HG03565 (cell line): ENCODE data around the gene KCNN3.

Experiments used
- ATAC-seq: cut with Tn5 transposase; IDR thresholded peaks from one replicate; pipeline ENCODE4 v1.9.1; 2021; ENCODE audit warnings: mild to moderate bottlenecking, moderate library complexity; ENCODE audit not compliant: unreplicated experiment

KCNN3 gene

DNA sequence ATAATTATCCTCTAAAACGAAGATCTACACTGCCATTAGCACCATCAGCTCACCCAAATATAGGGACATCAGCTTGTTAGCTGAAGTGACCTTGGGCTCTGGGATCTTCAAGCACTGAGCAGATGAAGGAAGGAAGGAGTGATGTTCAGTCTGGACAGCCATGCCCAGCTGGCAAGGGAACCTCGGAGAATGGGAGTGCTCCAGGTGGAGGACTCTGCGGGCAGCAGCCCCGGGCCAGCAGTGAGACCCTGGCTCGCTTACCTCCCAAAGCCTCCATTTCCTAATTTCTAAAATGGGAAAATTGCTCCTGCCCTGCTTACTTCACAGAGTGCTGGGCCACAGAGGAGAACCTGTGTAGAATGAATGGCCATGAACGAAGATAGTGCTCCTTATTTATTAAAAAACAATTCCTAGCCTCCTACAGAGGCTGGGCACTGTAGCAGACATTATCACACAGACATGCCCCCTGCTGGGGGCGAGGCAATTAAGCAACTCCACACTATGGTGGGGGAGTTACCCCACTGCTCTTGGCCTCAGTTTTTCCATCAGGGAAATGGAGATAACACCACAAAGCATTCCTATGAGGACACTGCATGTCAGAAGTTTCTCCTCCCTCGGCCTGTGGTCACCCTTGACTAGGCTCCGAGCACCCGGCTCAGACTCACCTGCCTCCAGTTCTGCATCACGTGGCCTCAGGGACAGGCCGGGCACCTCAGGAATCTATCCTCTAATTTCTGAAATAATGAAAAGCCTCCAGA lies 117.6 kb downstream of the KCNN3 start:
- no peak for ATAC-seq

DNA sequence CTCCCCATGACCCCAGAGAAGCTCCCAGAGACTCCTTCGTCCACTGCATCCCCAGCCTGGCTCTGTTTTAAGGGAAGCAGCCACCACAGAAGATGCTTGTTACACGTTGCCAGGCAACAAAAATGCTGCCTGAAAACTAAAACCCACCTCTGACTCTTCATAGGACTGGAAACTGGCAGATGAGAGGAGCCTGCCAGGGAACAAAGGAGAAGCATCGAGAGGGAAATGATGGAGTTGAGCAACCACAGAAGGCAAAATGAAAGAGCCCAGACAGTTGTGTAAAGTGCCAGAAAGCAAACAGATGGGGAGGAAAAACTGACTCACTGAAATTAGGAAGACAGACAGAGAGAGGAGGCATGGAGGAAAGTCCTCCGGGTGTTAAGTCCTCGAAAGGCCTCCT lies 118.4 kb downstream of the KCNN3 start:
- no peak for ATAC-seq

DNA sequence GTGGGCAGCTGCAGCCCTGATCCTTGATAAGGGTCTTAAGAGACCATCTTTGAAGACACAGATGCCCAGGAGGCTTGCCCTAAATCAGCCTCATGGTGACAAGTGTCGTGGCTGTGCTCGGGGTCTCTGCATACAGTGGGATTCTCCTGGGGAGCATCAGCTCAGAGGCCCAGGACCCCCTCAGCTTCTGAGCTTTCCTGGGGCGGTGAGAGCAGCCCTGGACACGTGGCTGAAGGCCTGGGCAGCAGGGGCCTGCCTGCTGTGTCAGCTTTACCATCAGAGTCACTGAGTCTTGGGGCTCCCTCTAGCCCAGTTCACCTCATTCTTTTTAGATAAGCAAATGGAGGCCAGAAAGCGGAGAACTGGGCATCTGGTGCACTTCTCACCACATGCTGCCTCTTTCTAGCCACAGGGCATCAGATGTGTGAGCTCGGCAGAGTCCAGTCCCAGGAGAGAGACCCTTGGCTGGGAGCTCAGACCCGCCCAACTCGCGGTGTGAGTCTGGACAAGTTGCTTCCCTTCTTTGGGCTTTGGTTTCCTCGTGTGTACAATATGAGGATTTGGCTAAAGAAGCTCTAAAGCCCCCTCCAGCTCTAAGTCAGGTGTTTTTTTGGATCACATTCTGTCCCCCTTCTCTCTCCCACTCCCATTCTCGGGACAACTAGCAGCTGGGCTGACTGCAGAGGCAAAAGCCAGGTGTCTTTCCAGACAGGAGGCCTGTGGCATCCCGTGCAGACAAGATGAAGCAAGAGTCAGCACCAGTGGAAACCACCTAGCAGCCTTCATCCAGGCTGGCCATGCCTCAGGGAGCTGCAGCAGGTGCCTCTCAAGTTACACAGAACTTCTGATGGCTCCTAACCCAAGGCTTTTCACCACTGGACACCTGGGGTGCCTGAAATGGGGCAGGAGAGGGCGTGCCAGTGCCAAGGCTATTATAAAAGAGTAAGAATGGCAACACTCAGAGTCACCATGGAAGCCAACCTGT lies 119.1 kb downstream of the KCNN3 start:
- no peak for ATAC-seq

GRCh38 chr1:154749078-154749760 lies 120.9 kb downstream of the KCNN3 start:
- ATAC-seq = no peak

DNA sequence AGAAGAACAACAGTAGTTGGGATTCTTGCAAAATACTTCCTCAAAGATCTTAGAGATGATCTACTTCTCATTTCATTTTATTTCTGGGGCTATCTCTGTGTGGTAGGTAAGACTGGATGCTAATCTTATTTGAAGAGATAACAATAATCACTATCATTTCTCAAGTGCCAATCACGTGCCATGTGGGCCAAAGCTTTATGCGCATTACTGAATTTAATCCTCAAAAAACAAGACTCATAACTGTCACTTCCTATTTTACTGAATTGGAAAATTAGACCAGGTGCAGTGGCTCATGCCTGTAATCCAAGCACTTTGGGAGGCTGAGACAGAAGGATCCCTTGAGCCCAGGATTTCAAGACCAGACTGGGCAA lies 121.7 kb downstream of the KCNN3 start:
- no peak for ATAC-seq

- no peak for ATAC-seq
These were observed 122.2 kb downstream of the KCNN3 start for GRCh38 chr1:154747740-154748404.

GRCh38 chr1:154747380-154747739 lies 122.7 kb downstream of the KCNN3 start:
- no peak for ATAC-seq

GRCh38 chr1:154746622-154747299 lies 123.3 kb downstream of the KCNN3 start:
- no peak for ATAC-seq

DNA sequence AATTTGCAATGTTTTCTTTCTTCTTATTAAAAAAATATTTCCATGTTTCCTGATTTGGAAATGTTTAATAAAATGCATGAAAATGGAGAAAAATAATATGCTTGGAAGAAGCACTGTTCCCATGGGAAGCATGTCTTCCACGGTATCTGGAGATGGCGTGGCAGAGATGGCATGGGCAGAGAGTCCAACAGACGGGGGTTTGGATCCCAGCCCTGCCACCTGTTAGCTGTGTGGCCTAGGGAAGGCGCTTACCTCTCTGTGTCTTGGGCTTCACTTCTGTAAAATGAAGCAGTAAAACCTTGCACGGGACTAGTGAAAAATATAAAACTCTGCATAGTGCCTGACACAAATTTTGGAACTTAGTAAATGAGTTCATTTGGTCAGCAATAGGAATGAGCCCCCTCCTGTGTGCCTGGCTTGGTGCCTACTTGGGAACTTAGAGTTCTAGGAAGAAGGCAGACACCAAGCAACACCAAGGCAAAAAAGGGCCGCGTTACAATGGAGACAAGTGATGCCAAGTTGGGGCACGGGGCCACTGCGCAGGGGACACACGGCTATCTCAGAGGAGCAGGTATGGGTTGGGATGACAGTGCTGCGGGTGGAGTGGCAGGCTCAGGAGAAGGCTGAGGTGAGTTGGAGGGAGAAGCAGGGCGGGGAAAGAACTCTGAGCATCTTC lies 124.2 kb downstream of the KCNN3 start:
- ATAC-seq = no peak

GRCh38 chr1:154745286-154745731 lies 124.8 kb downstream of the KCNN3 start:
- no peak for ATAC-seq

GRCh38 chr1:154744352-154745035 lies 125.6 kb downstream of the KCNN3 start:
- ATAC-seq = no peak

- no peak for ATAC-seq
These were observed 126.5 kb downstream of the KCNN3 start for GRCh38 chr1:154743526-154744036.

DNA sequence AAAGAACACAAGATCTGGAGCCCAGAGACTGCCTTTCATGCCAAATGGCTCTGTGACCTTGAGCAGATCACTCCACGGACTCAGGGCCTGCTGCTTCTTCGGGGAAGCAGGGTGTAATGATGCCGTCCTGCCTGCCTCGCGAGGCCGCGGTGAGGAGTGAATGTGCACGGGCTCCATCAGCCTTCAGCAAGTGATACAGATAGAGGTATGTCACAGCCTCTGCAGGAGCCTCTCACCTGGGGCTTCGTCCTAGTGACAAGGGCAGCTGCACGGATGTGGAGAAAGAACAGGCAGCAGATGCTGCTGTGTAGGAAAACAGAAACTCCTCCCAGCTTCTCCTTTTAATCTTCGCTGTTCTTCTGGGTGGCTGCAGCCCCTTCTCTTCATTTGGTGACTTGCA lies 127.5 kb downstream of the KCNN3 start:
- ATAC-seq = no peak

GRCh38 chr1:154741741-154742495 lies 128.2 kb downstream of the KCNN3 start:
- ATAC-seq = no peak

DNA sequence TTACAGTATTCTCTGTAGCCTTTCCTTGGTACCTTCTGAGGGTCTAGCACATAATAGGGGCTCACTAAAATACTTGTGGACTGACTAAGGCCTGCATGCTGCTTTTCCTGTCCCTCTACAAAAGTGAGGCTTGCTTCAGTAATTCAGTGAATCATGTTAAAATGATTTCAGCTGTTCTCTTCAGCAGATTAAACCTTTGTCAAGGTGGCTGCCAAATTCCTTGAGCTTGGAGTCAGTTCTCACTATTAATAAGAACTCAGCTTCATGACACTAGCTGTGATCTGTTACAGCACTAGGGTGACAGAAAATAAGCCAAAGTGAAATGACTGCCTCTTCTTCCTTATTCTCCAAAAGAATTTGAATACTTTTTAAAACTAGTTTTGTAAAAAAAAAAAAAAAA lies 128.8 kb downstream of the KCNN3 start:
- no peak for ATAC-seq

GRCh38 chr1:154739654-154740053 lies 130.4 kb downstream of the KCNN3 start:
- ATAC-seq = no peak

DNA sequence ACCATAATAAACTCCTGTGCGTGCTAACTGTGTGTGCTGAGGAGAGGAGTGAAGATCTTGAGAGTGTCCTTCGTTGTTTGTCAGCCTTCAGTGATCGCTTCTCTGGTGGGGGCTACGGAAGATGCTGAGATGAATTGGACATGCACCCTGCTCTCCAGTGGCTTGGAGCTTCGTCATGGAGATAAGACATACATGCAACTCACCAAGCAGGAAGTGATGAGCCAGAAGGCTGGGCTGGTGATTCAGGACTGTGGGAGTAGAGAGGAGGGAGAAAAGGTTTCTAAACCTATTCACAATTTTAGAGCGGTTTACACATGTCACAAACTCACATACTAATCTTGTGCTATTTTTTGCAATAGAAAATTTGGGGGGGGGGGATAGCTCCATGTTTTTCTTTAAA lies 133.2 kb downstream of the KCNN3 start:
- ATAC-seq = no peak

- no peak for ATAC-seq
These were observed 134.3 kb downstream of the KCNN3 start for GRCh38 chr1:154735804-154736168.
